ENCODE measurements around the gene ZNF682.
A peak's percentile ranks its signal among the peaks of the same experiment; 100 is the strongest.
"Not testable (repeated sequence)": the region's sequence is repeated elsewhere in the genome, so short reads cannot be mapped to it uniquely, and the experiment has no call there.

Gene ZNF682

GRCh38 chr19:20051841-20052768, 12.8 kb upstream of the ZNF682 start:
- in situ Hi-C loops (cut with MboI; ENCODE audit: low sequenced_read_pairs), result no loop called here
- no peaks in the 10 kb centered on the region for H3K27me3 ChIP-seq (ENCODE audit: low read depth)
- peaks cover 5% of the 10 kb centered on the region; the same call in 1 of the 2 replicates for H3K4me1 ChIP-seq
- H3K9me3 ChIP-seq, result peaks cover 4% of the 10 kb centered on the region; the same call in 1 of the 2 replicates
- peak; percentile 71 to 89 for DNase-seq (ENCODE audit: low spot score in 2 of 2)
- peak overlapping the region; percentile 38 for H3K4me3 ChIP-seq
- no peaks in the 10 kb centered on the region for H3K36me3 ChIP-seq (replicated peaks)

GRCh38 chr19:20045742-20046141, 6.4 kb upstream of the ZNF682 start:
- H3K4me1 ChIP-seq; DNase-seq (ENCODE audit: low spot score in 2 of 2); H3K36me3 ChIP-seq (replicated peaks); H3K27me3 ChIP-seq (ENCODE audit: low read depth); H3K4me3 ChIP-seq; in situ Hi-C loops (cut with MboI; ENCODE audit: low sequenced_read_pairs); H3K9me3 ChIP-seq: not testable (repeated sequence)

GRCh38 chr19:20044663-20045062, 5.4 kb upstream of the ZNF682 start:
- H3K4me3 ChIP-seq, result no peak overlapping the region
- DNase-seq (ENCODE audit: low spot score in 2 of 2), result no peak
- in situ Hi-C loops (cut with MboI; ENCODE audit: low sequenced_read_pairs), result no loop called here

GRCh38 chr19:20038358-20039202, 725 bp downstream of the ZNF682 start:
- Histone ChIP-seq H3K36me3 (replicated peaks) (peaks cover 3% of the 10 kb centered on the region; the same call in 1 of the 2 replicates), H3K9me3 (0 out of 2 replicates have a peak, but pooled peaks cover 3% of the 10 kb centered on the region), H3K27me3 (ENCODE audit: low read depth) (no peaks in the 10 kb centered on the region), H3K4me3 (peak overlapping the region; percentile 88), H3K4me1 (no peaks in the 10 kb centered on the region)
- no peak for DNase-seq (ENCODE audit: low spot score in 2 of 2)
- in situ Hi-C loops (cut with MboI; ENCODE audit: low sequenced_read_pairs), result no loop called here

More at GRCh38 chr19:20044663-20045062, 5.4 kb upstream of the ZNF682 start:
- Histone ChIP-seq H3K36me3 (replicated peaks) (no peaks in the 10 kb centered on the region), H3K9me3 (no peaks in the 10 kb centered on the region), H3K4me1 (no peaks in the 10 kb centered on the region), H3K27me3 (ENCODE audit: low read depth) (0 out of 2 replicates have a peak, but pooled peaks cover 3% of the 10 kb centered on the region)

GRCh38 chr19:20035935-20036334, 3.4 kb downstream of the ZNF682 start:
- DNase-seq (ENCODE audit: low spot score in 2 of 2), result no peak
- Histone ChIP-seq H3K4me3 (no peak overlapping the region), H3K36me3 (replicated peaks) (peaks cover 17% of the 10 kb centered on the region), H3K4me1 (no peaks in the 10 kb centered on the region), H3K27me3 (ENCODE audit: low read depth) (no peaks in the 10 kb centered on the region), H3K9me3 (0 out of 2 replicates have a peak, but pooled peaks cover 3% of the 10 kb centered on the region)
- in situ Hi-C loops (cut with MboI; ENCODE audit: low sequenced_read_pairs), result no loop called here

- Histone ChIP-seq H3K9me3 (no peaks in the 10 kb centered on the region), H3K27me3 (ENCODE audit: low read depth) (no peaks in the 10 kb centered on the region), H3K4me1 (no peaks in the 10 kb centered on the region), H3K36me3 (replicated peaks) (peaks cover 33% of the 10 kb centered on the region), H3K4me3 (no peak overlapping the region)
- DNase-seq (ENCODE audit: low spot score in 2 of 2), result no peak
- in situ Hi-C loops (cut with MboI; ENCODE audit: low sequenced_read_pairs), result no loop called here
Measured at GRCh38 chr19:20028611-20029010, 10.7 kb downstream of the ZNF682 start.

GRCh38 chr19:20005741-20006140, 33.6 kb downstream of the ZNF682 start:
- Histone ChIP-seq H3K4me3 (no peak overlapping the region), H3K36me3 (replicated peaks) (peaks cover 14% of the 10 kb centered on the region), H3K4me1 (no peaks in the 10 kb centered on the region), H3K27me3 (ENCODE audit: low read depth) (no peaks in the 10 kb centered on the region), H3K9me3 (peaks cover 19% of the 10 kb centered on the region)
- in situ Hi-C loops (cut with MboI; ENCODE audit: low sequenced_read_pairs), result no loop called here
- no peak for DNase-seq (ENCODE audit: low spot score in 2 of 2)

GRCh38 chr19:19997656-19998268, 41.5 kb downstream of the ZNF682 start:
- in situ Hi-C loops (cut with MboI; ENCODE audit: low sequenced_read_pairs), result no loop called here
- H3K36me3 ChIP-seq (replicated peaks), result no peaks in the 10 kb centered on the region
- H3K9me3 ChIP-seq, result no peaks in the 10 kb centered on the region
- H3K27me3 ChIP-seq (ENCODE audit: low read depth), result no peaks in the 10 kb centered on the region
- no peak overlapping the region for H3K4me3 ChIP-seq
- peak in 1 of 2 experiments; percentile 43 for DNase-seq (ENCODE audit: low spot score in 2 of 2)
- no peaks in the 10 kb centered on the region for H3K4me1 ChIP-seq

GRCh38 chr19:19966862-19967261, 72.4 kb downstream of the ZNF682 start:
- DNase-seq (ENCODE audit: low spot score in 2 of 2), result no peak
- H3K4me3 ChIP-seq, result no peak overlapping the region
- no peaks in the 10 kb centered on the region for H3K4me1 ChIP-seq
- in situ Hi-C loops (cut with MboI; ENCODE audit: low sequenced_read_pairs), result loop anchor here (25.0 kb wide), 1 partner anchor 430 kb away; the partner anchor contains the start of genes CILP2 and YJEFN3
- H3K27me3 ChIP-seq (ENCODE audit: low read depth), result no peaks in the 10 kb centered on the region
- H3K36me3 ChIP-seq (replicated peaks), result no peaks in the 10 kb centered on the region
- no peaks in the 10 kb centered on the region for H3K9me3 ChIP-seq

- not testable (repeated sequence) for H3K36me3 ChIP-seq (replicated peaks); DNase-seq (ENCODE audit: low spot score in 2 of 2); H3K9me3 ChIP-seq; H3K4me3 ChIP-seq; H3K4me1 ChIP-seq; H3K27me3 ChIP-seq (ENCODE audit: low read depth)
- in situ Hi-C loops (cut with MboI; ENCODE audit: low sequenced_read_pairs), result loop anchor here (25.0 kb wide), 1 partner anchor 429 kb away; the partner anchor contains the start of genes CILP2 and YJEFN3
Measured at GRCh38 chr19:19966126-19966525, 73.2 kb downstream of the ZNF682 start.

- H3K36me3 ChIP-seq (replicated peaks), result no peaks in the 10 kb centered on the region
- H3K4me3 ChIP-seq, result no peak overlapping the region
- no peak for DNase-seq (ENCODE audit: low spot score in 2 of 2)
- H3K27me3 ChIP-seq (ENCODE audit: low read depth), result no peaks in the 10 kb centered on the region
- no peaks in the 10 kb centered on the region for H3K9me3 ChIP-seq
- no peaks in the 10 kb centered on the region for H3K4me1 ChIP-seq
- in situ Hi-C loops (cut with MboI; ENCODE audit: low sequenced_read_pairs), result loop anchor here (25.0 kb wide), 1 partner anchor 427 kb away; the partner anchor contains the start of genes CILP2 and YJEFN3
Measured at GRCh38 chr19:19964416-19964815, 74.9 kb downstream of the ZNF682 start.

GRCh38 chr19:19959151-19959799, 80.0 kb downstream of the ZNF682 start:
- peak; percentile 14 to 70 for DNase-seq (ENCODE audit: low spot score in 2 of 2)
- not testable (repeated sequence) for H3K4me3 ChIP-seq; H3K4me1 ChIP-seq; H3K9me3 ChIP-seq; H3K27me3 ChIP-seq (ENCODE audit: low read depth); H3K36me3 ChIP-seq (replicated peaks)
- in situ Hi-C loops (cut with MboI; ENCODE audit: low sequenced_read_pairs), result loop anchor here (25.0 kb wide), 1 partner anchor 422 kb away; the partner anchor contains the start of genes CILP2 and YJEFN3

- H3K4me3 ChIP-seq; H3K9me3 ChIP-seq; H3K4me1 ChIP-seq; H3K36me3 ChIP-seq (replicated peaks); H3K27me3 ChIP-seq (ENCODE audit: low read depth); DNase-seq (ENCODE audit: low spot score in 2 of 2): not testable (repeated sequence)
- in situ Hi-C loops (cut with MboI; ENCODE audit: low sequenced_read_pairs), result loop anchor here (25.0 kb wide), 1 partner anchor 420 kb away; the partner anchor contains the start of genes CILP2 and YJEFN3
Measured at GRCh38 chr19:19957766-19958165, 81.5 kb downstream of the ZNF682 start.
